Medulla oblongata (tissue), 1 donor: ENCODE data around the gene ZNF79.

Experiments
- DNase-seq: peaks from one replicate; pipeline ENCODE4 v3.0.0-alpha.2; 2015; ENCODE audit errors: extremely low spot score

Gene ZNF79

GRCh38 chr9:127398275-127398647, 25.9 kb upstream of the ZNF79 start:
- DNase-seq = no peak

GRCh38 chr9:127398715-127399400, 25.3 kb upstream of the ZNF79 start:
- DNase-seq = no peak

- DNase-seq = no peak
These were observed 24.4 kb upstream of the ZNF79 start for GRCh38 chr9:127399736-127400269.

- DNase-seq = no peak
These were observed 21.6 kb upstream of the ZNF79 start for GRCh38 chr9:127402401-127403090.

- DNase-seq = no peak
These were observed 20.5 kb upstream of the ZNF79 start for GRCh38 chr9:127403507-127404192.

GRCh38 chr9:127404631-127405030, 19.6 kb upstream of the ZNF79 start:
- DNase-seq = no peak

GRCh38 chr9:127405344-127406125, 18.6 kb upstream of the ZNF79 start:
- DNase-seq = no peak

- no peak for DNase-seq
These were observed 17.2 kb upstream of the ZNF79 start for GRCh38 chr9:127406799-127407491.

GRCh38 chr9:127407492-127407843, 16.7 kb upstream of the ZNF79 start:
- DNase-seq = peak; percentile 41

- DNase-seq = peak; percentile 58
These were observed 13.1 kb upstream of the ZNF79 start for GRCh38 chr9:127411122-127411521.

GRCh38 chr9:127415141-127415540, 9.0 kb upstream of the ZNF79 start:
- DNase-seq = no peak

GRCh38 chr9:127415657-127416056, 8.5 kb upstream of the ZNF79 start:
- no peak for DNase-seq

GRCh38 chr9:127417131-127418036, 6.8 kb upstream of the ZNF79 start:
- DNase-seq = no peak

GRCh38 chr9:127418037-127418471, 6.1 kb upstream of the ZNF79 start:
- DNase-seq = no peak

GRCh38 chr9:127419348-127419747, 4.8 kb upstream of the ZNF79 start:
- DNase-seq = no peak

GRCh38 chr9:127421057-127421456, 3.1 kb upstream of the ZNF79 start:
- no peak for DNase-seq

GRCh38 chr9:127422133-127422782, 1.9 kb upstream of the ZNF79 start:
- no peak for DNase-seq

GRCh38 chr9:127422787-127423186, 1.4 kb upstream of the ZNF79 start:
- DNase-seq = no peak

GRCh38 chr9:127423476-127423933, 677 bp upstream of the ZNF79 start:
- DNase-seq = no peak

- DNase-seq = no peak
These were observed 456 bp downstream of the ZNF79 start for GRCh38 chr9:127424676-127424999.
